ENCODE data around the gene TMEM273. TPM values are rescaled to one million over a fixed set of nuclear protein-coding genes. Genes with fewer than 3 reads are reported as not detected.
A peak's percentile ranks its signal among the peaks of the same experiment; 100 is the strongest.

The TMEM273 gene
- total RNA-seq, 4 donors from 2014 or later: 11.6 to 36.8 (median 25.1) TPM

GRCh38 chr10:49135575-49136313 is 52.4 kb downstream of the TMEM273 start:
- H3K27me3 ChIP-seq: peaks cover 0 to 9% (median 0%) of the 10 kb centered on the region in 4 donors
- H3K36me3 ChIP-seq: no peaks in the 10 kb centered on the region
- peaks cover 0 to 16% (median 14%) of the 10 kb centered on the region in 4 donors for H3K4me1 ChIP-seq
- DNase-seq (ENCODE audit: extremely low spot score): no peak
- H3K27ac ChIP-seq (replicated peaks in 1 of 4): peak overlapping the region in 1 of 4 donors; percentile 7
- H3K4me3 ChIP-seq: no peak overlapping the region
- no peaks in the 10 kb centered on the region for H3K9me3 ChIP-seq
- intact Hi-C loops (cut with DNase I): no loop called here
- 49% methylated on average over 9 of the region's 9 CpGs for WGBS
- peak in 1 of 2 donors; percentile 13 for TF ChIP-seq POLR2AphosphoS5 (IDR thresholded peaks at IDR 0.05)
- no peak for TF ChIP-seq EP300 (IDR thresholded peaks at IDR 0.05)
- TF ChIP-seq CTCF (IDR thresholded peaks at IDR 0.05): no peak
- no peak for TF ChIP-seq POLR2A (IDR thresholded peaks at IDR 0.05; ENCODE audit: low read depth)

- WGBS: 73% methylated on average over 3 of the region's 3 CpGs
- DNase-seq (ENCODE audit: extremely low spot score): no peak
- Histone ChIP-seq H3K4me1 (peaks cover 0 to 10% (median 9%) of the 10 kb centered on the region in 4 donors), H3K27me3 (peaks cover 0 to 9% (median 0%) of the 10 kb centered on the region in 4 donors), H3K36me3 (no peaks in the 10 kb centered on the region), H3K27ac (replicated peaks in 1 of 4) (no peak overlapping the region), H3K4me3 (no peak overlapping the region), H3K9me3 (no peaks in the 10 kb centered on the region)
- intact Hi-C loops (cut with DNase I): no loop called here
- TF ChIP-seq POLR2AphosphoS5 (IDR thresholded peaks at IDR 0.05) (no peak), EP300 (IDR thresholded peaks at IDR 0.05) (no peak), CTCF (IDR thresholded peaks at IDR 0.05) (no peak), POLR2A (IDR thresholded peaks at IDR 0.05; ENCODE audit: low read depth) (no peak)
These were observed 53.9 kb downstream of the TMEM273 start for GRCh38 chr10:49134327-49134726.

GRCh38 chr10:49133706-49134248 is 54.4 kb downstream of the TMEM273 start, which contains the start of gene FAM170B:
Gene FAM170B, minus strand, starts transcription at chr10:49134021. Its CDS starts 103 bp downstream, at chr10:49133918.
- peaks cover 0 to 9% (median 0%) of the 10 kb centered on the region in 4 donors for H3K27me3 ChIP-seq
- TF ChIP-seq EP300 (IDR thresholded peaks at IDR 0.05) (no peak), POLR2A (IDR thresholded peaks at IDR 0.05; ENCODE audit: low read depth) (no peak), CTCF (IDR thresholded peaks at IDR 0.05) (no peak), POLR2AphosphoS5 (IDR thresholded peaks at IDR 0.05) (no peak)
- intact Hi-C loops (cut with DNase I): no loop called here
- 73% methylated on average over 5 of the region's 5 CpGs for WGBS
- H3K4me1 ChIP-seq: peaks cover 0 to 7% (median 5%) of the 10 kb centered on the region in 4 donors
- no peak within 1 kb of the TSS for H3K4me3 ChIP-seq
- no peak for DNase-seq (ENCODE audit: extremely low spot score)
- H3K9me3 ChIP-seq: no peaks in the 10 kb centered on the region
- no peaks in the 10 kb centered on the region for H3K36me3 ChIP-seq
- H3K27ac ChIP-seq (replicated peaks in 1 of 4): no peak within 1 kb of the TSS

GRCh38 chr10:49132362-49132737 is 55.8 kb downstream of the TMEM273 start:
- 95% methylated on average over 2 of the region's 2 CpGs for WGBS

More at GRCh38 chr10:49132362-49132737, 55.8 kb downstream of the TMEM273 start:
- Histone ChIP-seq H3K4me1 (peaks cover 0 to 7% (median 2%) of the 10 kb centered on the region in 4 donors), H3K4me3 (no peak overlapping the region), H3K27ac (replicated peaks in 1 of 4) (no peak overlapping the region), H3K27me3 (no peaks in the 10 kb centered on the region), H3K36me3 (no peaks in the 10 kb centered on the region), H3K9me3 (no peaks in the 10 kb centered on the region)
- no peak for DNase-seq (ENCODE audit: extremely low spot score)
- TF ChIP-seq CTCF (IDR thresholded peaks at IDR 0.05): no peak
- no peak for TF ChIP-seq EP300 (IDR thresholded peaks at IDR 0.05)
- no peak for TF ChIP-seq POLR2AphosphoS5 (IDR thresholded peaks at IDR 0.05)
- no peak for TF ChIP-seq POLR2A (IDR thresholded peaks at IDR 0.05; ENCODE audit: low read depth)
- intact Hi-C loops (cut with DNase I): no loop called here
